ENCODE measurements around the gene RASL10A.

Gene RASL10A

GRCh38 chr22:29266564-29267461 lies 48.7 kb downstream of the RASL10A start:
- DNase-seq = no peak

DNA sequence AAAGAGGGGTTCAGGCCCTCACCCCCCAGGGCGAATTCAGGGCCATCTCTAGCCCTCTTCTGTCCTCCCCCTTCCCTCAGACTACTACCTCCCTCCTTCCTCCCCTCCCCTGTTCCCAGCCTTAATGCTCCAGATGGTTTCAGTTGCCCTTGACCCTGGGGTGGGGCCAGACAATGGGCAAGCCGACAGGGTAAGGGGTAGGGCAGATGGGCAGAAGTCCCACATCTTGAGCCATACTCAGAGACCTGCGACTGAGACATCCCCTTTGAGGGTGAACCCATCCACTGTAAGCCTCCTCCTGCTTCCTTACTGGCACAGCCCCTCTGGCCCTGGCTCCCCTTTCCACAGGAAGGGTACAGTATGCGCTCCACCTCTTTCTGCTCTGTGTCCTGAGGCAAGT lies 49.6 kb downstream of the RASL10A start:
- no peak for DNase-seq

GRCh38 chr22:29265305-29265704 lies 50.2 kb downstream of the RASL10A start:
- no peak for DNase-seq

DNA sequence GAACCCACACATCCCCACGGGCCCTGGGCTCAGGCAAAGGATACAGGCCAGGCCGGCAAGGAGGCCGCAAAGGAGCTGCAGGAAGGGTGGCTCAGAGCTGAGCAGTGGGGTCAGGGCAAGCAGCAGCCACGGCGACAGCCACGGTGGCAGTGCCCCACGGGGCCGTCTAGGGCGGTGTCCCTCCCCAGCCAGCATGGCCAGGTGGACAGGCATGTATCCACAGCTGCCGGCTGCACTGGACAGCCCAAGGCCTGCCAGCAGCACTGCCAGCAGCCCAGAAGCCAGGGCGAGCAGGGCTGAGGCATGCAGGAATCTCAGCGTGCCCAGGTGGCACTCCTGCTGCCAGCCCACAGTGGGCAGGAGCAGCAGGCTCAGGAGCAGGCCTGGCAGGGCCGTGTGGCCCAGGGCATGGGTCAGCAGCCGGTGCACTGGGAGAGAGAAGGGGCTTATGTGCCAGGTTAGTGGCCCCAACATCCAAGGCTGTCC lies 51.7 kb downstream of the RASL10A start:
- DNase-seq = no peak
